Neural cell (in vitro differentiated cells): Measurements from ENCODE around the gene CDCA8.

Experiments used
- EP300 ChIP-seq: fragments of 450-650 bp; conservative IDR thresholded peaks from 2 replicates; pipeline ENCODE4 v1.6.1; 2014; ENCODE audit warnings: antibody characterized with exemption, mild to moderate bottlenecking, moderate library complexity; ENCODE audit not compliant: poor library complexity, severe bottlenecking
- TAF1 ChIP-seq: IDR thresholded peaks from 2 replicates; pipeline ENCODE4 v1.6.1; 2012; ENCODE audit warnings: low read depth
- TF ChIP-seq, protein P1 (sequence below): fragments of 450-650 bp; IDR thresholded peaks from 2 replicates; pipeline ENCODE4 v1.5.1; 2014; ENCODE audit warnings: antibody characterized with exemption, mild to moderate bottlenecking, moderate library complexity; ENCODE audit not compliant: poor library complexity, severe bottlenecking

DNA sequence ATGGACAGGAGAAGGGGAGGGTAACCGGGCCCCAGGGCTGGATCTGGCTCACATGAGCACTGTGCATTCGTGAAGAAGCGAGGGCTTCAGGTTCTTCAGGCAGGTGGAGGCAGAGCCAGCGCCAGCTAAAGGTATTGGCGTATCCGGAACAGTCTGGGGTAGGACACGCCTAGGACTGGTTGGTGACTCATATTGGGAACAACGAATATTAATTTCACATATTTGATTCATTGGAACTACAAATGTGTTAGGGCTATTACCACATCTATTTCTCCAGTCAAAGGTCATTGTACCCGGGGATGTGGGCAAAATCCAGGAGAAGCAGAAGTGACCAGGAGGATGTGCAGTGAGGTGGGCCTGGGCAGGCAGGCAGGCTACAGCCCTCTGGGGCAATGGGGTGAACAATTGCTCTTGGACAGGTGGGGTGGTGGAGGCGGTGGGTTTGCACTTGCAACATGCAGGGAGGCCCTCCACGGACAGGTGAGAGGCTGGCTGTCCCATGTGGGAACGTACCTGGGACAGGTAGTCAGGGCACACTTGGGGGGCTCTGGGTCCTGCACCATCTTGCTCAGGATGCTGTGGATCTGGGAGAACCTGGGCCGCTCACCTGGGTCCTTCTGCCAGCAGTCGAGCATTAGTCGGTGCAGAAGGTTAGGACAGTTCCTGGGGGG lies 26.7 kb downstream of the CDCA8 start:
- TF ChIP-seq, protein P1, sequence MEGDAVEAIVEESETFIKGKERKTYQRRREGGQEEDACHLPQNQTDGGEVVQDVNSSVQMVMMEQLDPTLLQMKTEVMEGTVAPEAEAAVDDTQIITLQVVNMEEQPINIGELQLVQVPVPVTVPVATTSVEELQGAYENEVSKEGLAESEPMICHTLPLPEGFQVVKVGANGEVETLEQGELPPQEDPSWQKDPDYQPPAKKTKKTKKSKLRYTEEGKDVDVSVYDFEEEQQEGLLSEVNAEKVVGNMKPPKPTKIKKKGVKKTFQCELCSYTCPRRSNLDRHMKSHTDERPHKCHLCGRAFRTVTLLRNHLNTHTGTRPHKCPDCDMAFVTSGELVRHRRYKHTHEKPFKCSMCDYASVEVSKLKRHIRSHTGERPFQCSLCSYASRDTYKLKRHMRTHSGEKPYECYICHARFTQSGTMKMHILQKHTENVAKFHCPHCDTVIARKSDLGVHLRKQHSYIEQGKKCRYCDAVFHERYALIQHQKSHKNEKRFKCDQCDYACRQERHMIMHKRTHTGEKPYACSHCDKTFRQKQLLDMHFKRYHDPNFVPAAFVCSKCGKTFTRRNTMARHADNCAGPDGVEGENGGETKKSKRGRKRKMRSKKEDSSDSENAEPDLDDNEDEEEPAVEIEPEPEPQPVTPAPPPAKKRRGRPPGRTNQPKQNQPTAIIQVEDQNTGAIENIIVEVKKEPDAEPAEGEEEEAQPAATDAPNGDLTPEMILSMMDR: no peak
- TF ChIP-seq TAF1 (no peak), EP300 (no peak)
